SK-N-SH treated with all-trans-retinoic acid at 6 μM for 48 hours (cell line): ENCODE data around the gene CAPRIN1.
A peak's percentile ranks its signal among the peaks of the same experiment; 100 is the strongest.

Experiments used
- ATAC-seq: fragments of 200-7000 bp; cut with Tn5 transposase; 3 replicates; pipeline ENCODE4 v1.9.1; 2020; ENCODE audit warnings: mild to moderate bottlenecking, moderate library complexity
- ARNTL ChIP-seq: fragments of 450-650 bp; formaldehyde crosslinking; IDR thresholded peaks from 2 replicates; pipeline ENCODE4 v1.5.0; 2020; ENCODE audit warnings: low read depth, mild to moderate bottlenecking, moderate library complexity, borderline replicate concordance
- CSDC2 ChIP-seq: fragments of 250-450 bp; sonication (Bioruptor Pico); IDR thresholded peaks from 2 replicates; pipeline ENCODE4 v1.5.0; 2020; ENCODE audit warnings: mild to moderate bottlenecking, moderate library complexity
- CSRNP3 ChIP-seq: fragments of 250-450 bp; sonication (Bioruptor Pico); IDR thresholded peaks from 2 replicates; pipeline ENCODE4 v1.5.1; 2021; ENCODE audit warnings: mild to moderate bottlenecking, moderate library complexity
- ESRRG ChIP-seq: fragments of 250-450 bp; sonication (Bioruptor Pico); IDR thresholded peaks from 2 replicates; pipeline ENCODE4 v1.6.1; 2021; ENCODE audit warnings: mild to moderate bottlenecking
- GLIS3 ChIP-seq: fragments of 250-450 bp; sonication (Bioruptor Pico); IDR thresholded peaks from 2 replicates; pipeline ENCODE4 v1.5.0; 2020; ENCODE audit warnings: mild to moderate bottlenecking, moderate library complexity
- ISL1 ChIP-seq: fragments of 250-450 bp; sonication (Bioruptor Pico); IDR thresholded peaks from 2 replicates; pipeline ENCODE4 v2.1.2; 2022; ENCODE audit warnings: mild to moderate bottlenecking, moderate library complexity
- OSR1 ChIP-seq: fragments of 250-450 bp; sonication (Bioruptor Pico); IDR thresholded peaks from 2 replicates; pipeline ENCODE4 v1.8.0; 2022; ENCODE audit warnings: moderate library complexity, mild to moderate bottlenecking, inconsistent platforms
- PATZ1 ChIP-seq: fragments of 250-450 bp; sonication (Bioruptor Pico); IDR thresholded peaks from 2 replicates; pipeline ENCODE4 v1.8.0; 2020; ENCODE audit warnings: mild to moderate bottlenecking, moderate library complexity, borderline replicate concordance
- POU6F1 ChIP-seq: fragments of 250-450 bp; sonication (Bioruptor Pico); IDR thresholded peaks from 2 replicates; pipeline ENCODE4 v1.8.0; 2021; ENCODE audit warnings: low read depth, mild to moderate bottlenecking, moderate library complexity, borderline replicate concordance
- PPARA ChIP-seq: fragments of 250-450 bp; sonication (Bioruptor Pico); IDR thresholded peaks from 2 replicates; pipeline ENCODE4 v1.5.0; 2020; ENCODE audit warnings: mild to moderate bottlenecking, borderline replicate concordance
- RARB ChIP-seq: fragments of 250-450 bp; sonication (Bioruptor Pico); IDR thresholded peaks from 2 replicates; pipeline ENCODE4 v1.8.0; 2021; ENCODE audit warnings: mild to moderate bottlenecking, moderate library complexity
- TCF4 ChIP-seq: fragments of 250-450 bp; sonication (Bioruptor Pico); IDR thresholded peaks from 2 replicates; pipeline ENCODE4 v1.8.0; 2021; ENCODE audit warnings: mild to moderate bottlenecking, moderate library complexity, borderline replicate concordance
- TOX ChIP-seq: fragments of 250-450 bp; sonication (Bioruptor Pico); IDR thresholded peaks from 2 replicates; pipeline ENCODE4 v1.8.0; 2021; ENCODE audit warnings: mild to moderate bottlenecking, moderate library complexity, borderline replicate concordance
- TSHZ2 ChIP-seq: fragments of 250-450 bp; sonication (Bioruptor Pico); IDR thresholded peaks from 2 replicates; pipeline ENCODE4 v1.5.0; 2020; ENCODE audit warnings: mild to moderate bottlenecking, moderate library complexity
- ZFP3 ChIP-seq: fragments of 250-450 bp; sonication (Bioruptor Pico); IDR thresholded peaks from 2 replicates; pipeline ENCODE4 v1.5.0; 2020; ENCODE audit warnings: mild to moderate bottlenecking, moderate library complexity
- ZFP30 ChIP-seq: fragments of 450-650 bp; formaldehyde crosslinking; IDR thresholded peaks from 2 replicates; pipeline ENCODE4 v1.5.0; 2022; ENCODE audit warnings: mild to moderate bottlenecking, moderate library complexity
- ZNF565 ChIP-seq: fragments of 450-650 bp; formaldehyde crosslinking; conservative IDR thresholded peaks from 2 replicates; pipeline ENCODE4 v1.5.0; 2020; ENCODE audit warnings: low read depth, mild to moderate bottlenecking, moderate library complexity
- ZNF70 ChIP-seq: fragments of 450-650 bp; formaldehyde crosslinking; IDR thresholded peaks from 2 replicates; pipeline ENCODE4 v1.5.0; 2020; ENCODE audit warnings: mild to moderate bottlenecking, moderate library complexity
- ZNF8 ChIP-seq: fragments of 450-650 bp; formaldehyde crosslinking; IDR thresholded peaks from 2 replicates; pipeline ENCODE4 v1.5.0; 2020; ENCODE audit warnings: mild to moderate bottlenecking, moderate library complexity

The CAPRIN1 gene

GRCh38 chr11:34105957-34106504 is 54.5 kb downstream of the CAPRIN1 start:
- TF ChIP-seq GLIS3 (CRISPR knock-in tag) (no peak), ZFP3 (no peak)
- peak; percentile 29 for ATAC-seq

GRCh38 chr11:34111722-34112270 is 60.3 kb downstream of the CAPRIN1 start:
- ATAC-seq, result no peak

GRCh38 chr11:34114014-34114413 is 62.5 kb downstream of the CAPRIN1 start:
- no peak for TF ChIP-seq ZNF565 (CRISPR knock-in tag)
- TF ChIP-seq ARNTL (CRISPR knock-in tag), result no peak
- no peak for TF ChIP-seq ZFP3
- TF ChIP-seq ISL1 (CRISPR knock-in tag), result no peak
- no peak for TF ChIP-seq TCF4 (CRISPR knock-in tag)
- no peak for TF ChIP-seq RARB
- no peak for TF ChIP-seq GLIS3 (CRISPR knock-in tag)
- TF ChIP-seq CSRNP3 (CRISPR knock-in tag), result no peak
- no peak for TF ChIP-seq PATZ1 (CRISPR knock-in tag)
- TF ChIP-seq PPARA (CRISPR knock-in tag), result no peak
- no peak for TF ChIP-seq POU6F1 (CRISPR knock-in tag)
- no peak for TF ChIP-seq ZNF8
- no peak for TF ChIP-seq TOX (CRISPR knock-in tag)
- TF ChIP-seq, all 23 proteins: peak for 0
- no peak for ATAC-seq

More at GRCh38 chr11:34111722-34112270, 60.3 kb downstream of the CAPRIN1 start:
- TF ChIP-seq TSHZ2 (CRISPR knock-in tag), result no peak
- no peak for TF ChIP-seq RARB
- TF ChIP-seq POU6F1 (CRISPR knock-in tag), result no peak
- TF ChIP-seq CSDC2 (CRISPR knock-in tag), result no peak
- TF ChIP-seq GLIS3 (CRISPR knock-in tag), result no peak
- TF ChIP-seq ESRRG (CRISPR knock-in tag), result no peak
- TF ChIP-seq OSR1 (CRISPR knock-in tag), result no peak

- no peak for ATAC-seq
- TF ChIP-seq ISL1 (CRISPR knock-in tag), result no peak
- TF ChIP-seq GLIS3 (CRISPR knock-in tag), result no peak
- TF ChIP-seq PPARA (CRISPR knock-in tag), result no peak
- no peak for TF ChIP-seq ZFP30
- TF ChIP-seq TSHZ2 (CRISPR knock-in tag), result no peak
- no peak for TF ChIP-seq TCF4 (CRISPR knock-in tag)
- no peak for TF ChIP-seq TOX (CRISPR knock-in tag)
- TF ChIP-seq ZNF565 (CRISPR knock-in tag), result no peak
- TF ChIP-seq CSDC2 (CRISPR knock-in tag), result no peak
- TF ChIP-seq ESRRG (CRISPR knock-in tag), result no peak
- TF ChIP-seq ZFP3, result no peak
- no peak for TF ChIP-seq POU6F1 (CRISPR knock-in tag)
- no peak for TF ChIP-seq RARB
- TF ChIP-seq ZNF70 (CRISPR knock-in tag), result no peak
Measured at GRCh38 chr11:34114471-34114870, 62.9 kb downstream of the CAPRIN1 start.
